Neural cell (in vitro differentiated cells): ENCODE measurements around the gene CEACAM8.

Experiments
- EZH2 ChIP-seq: fragments of 200-600, 300-800 bp; shearing (Covaris generic), sonication (generic); IDR thresholded peaks from 2 replicates; pipeline ENCODE4 v1.6.1; 2014; ENCODE audit warnings: antibody characterized with exemption, low read length, borderline replicate concordance, mild to moderate bottlenecking; ENCODE audit not compliant: insufficient read depth, poor library complexity, severe bottlenecking
- RAD21 ChIP-seq: fragments of 450-650 bp; conservative IDR thresholded peaks from 2 replicates; pipeline ENCODE4 v1.6.1; 2014; ENCODE audit warnings: antibody characterized with exemption, mild to moderate bottlenecking, moderate library complexity
- TF ChIP-seq, protein P1 (sequence below): fragments of 450-650 bp; IDR thresholded peaks from 2 replicates; pipeline ENCODE4 v1.5.1; 2014; ENCODE audit warnings: antibody characterized with exemption, mild to moderate bottlenecking, moderate library complexity; ENCODE audit not compliant: poor library complexity, severe bottlenecking

DNA sequence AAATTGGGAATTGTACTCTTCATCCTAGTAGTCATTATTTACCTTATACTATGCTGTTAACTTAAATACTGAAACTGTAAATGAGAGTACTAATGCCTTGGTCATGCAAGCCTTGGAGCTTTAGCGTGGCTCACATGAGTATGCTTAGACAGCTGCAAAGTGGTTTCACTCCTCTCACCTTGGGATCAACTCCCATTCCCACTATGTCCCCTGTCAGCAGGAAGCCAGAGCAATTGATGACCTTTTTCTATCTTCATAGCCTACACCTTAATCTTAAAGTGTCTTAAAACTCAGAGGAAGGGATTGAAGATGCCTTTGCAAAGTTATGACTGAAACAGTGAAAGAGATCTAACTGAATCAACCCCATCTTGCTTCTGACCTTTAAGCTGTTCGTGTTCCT lies 33.2 kb upstream of the CEACAM8 start:
- TF ChIP-seq, protein P1, sequence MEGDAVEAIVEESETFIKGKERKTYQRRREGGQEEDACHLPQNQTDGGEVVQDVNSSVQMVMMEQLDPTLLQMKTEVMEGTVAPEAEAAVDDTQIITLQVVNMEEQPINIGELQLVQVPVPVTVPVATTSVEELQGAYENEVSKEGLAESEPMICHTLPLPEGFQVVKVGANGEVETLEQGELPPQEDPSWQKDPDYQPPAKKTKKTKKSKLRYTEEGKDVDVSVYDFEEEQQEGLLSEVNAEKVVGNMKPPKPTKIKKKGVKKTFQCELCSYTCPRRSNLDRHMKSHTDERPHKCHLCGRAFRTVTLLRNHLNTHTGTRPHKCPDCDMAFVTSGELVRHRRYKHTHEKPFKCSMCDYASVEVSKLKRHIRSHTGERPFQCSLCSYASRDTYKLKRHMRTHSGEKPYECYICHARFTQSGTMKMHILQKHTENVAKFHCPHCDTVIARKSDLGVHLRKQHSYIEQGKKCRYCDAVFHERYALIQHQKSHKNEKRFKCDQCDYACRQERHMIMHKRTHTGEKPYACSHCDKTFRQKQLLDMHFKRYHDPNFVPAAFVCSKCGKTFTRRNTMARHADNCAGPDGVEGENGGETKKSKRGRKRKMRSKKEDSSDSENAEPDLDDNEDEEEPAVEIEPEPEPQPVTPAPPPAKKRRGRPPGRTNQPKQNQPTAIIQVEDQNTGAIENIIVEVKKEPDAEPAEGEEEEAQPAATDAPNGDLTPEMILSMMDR = no peak
- TF ChIP-seq EZH2 (no peak), RAD21 (no peak)
